ENCODE measurements around the gene JPH3. TPM values are rescaled to one million over a fixed set of nuclear protein-coding genes. Genes with fewer than 3 reads are reported as not detected.

The JPH3 gene
- total RNA-seq, 6 experiments from 2014 or later, result not detected

DNA sequence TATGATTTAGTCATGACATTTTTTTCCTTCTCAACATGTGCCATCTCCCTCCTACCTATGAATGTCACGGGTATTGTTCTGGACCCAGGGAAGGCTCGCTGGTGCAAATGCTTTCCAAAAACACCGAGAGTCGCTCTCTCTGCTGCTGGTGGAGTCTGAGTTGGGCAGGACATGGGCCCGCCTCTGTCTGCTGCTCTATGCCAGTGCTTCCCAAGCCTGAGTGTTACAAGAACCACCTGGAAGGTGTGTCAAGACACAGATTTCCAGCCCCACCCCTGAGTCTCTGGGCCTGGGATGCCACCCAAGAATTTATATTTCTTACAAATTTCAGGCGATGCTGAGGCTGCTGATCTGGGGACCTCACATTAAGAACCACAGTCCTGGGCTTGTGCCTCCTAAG is 9.1 kb downstream of the JPH3 start:
- H3K27ac Mint-ChIP-seq, result no peak overlapping the region
- H3K4me1 Mint-ChIP-seq (ENCODE audit: low read depth), result no peaks in the 10 kb centered on the region
- TF ChIP-seq, protein P1, sequence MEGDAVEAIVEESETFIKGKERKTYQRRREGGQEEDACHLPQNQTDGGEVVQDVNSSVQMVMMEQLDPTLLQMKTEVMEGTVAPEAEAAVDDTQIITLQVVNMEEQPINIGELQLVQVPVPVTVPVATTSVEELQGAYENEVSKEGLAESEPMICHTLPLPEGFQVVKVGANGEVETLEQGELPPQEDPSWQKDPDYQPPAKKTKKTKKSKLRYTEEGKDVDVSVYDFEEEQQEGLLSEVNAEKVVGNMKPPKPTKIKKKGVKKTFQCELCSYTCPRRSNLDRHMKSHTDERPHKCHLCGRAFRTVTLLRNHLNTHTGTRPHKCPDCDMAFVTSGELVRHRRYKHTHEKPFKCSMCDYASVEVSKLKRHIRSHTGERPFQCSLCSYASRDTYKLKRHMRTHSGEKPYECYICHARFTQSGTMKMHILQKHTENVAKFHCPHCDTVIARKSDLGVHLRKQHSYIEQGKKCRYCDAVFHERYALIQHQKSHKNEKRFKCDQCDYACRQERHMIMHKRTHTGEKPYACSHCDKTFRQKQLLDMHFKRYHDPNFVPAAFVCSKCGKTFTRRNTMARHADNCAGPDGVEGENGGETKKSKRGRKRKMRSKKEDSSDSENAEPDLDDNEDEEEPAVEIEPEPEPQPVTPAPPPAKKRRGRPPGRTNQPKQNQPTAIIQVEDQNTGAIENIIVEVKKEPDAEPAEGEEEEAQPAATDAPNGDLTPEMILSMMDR (IDR thresholded peaks at IDR 0.05), result no peak
- H3K27me3 Mint-ChIP-seq (ENCODE audit: insufficient read depth), result peaks cover 18% of the 10 kb centered on the region
- DNase-seq, result no peak
- H3K36me3 Mint-ChIP-seq (ENCODE audit: low read depth), result no peaks in the 10 kb centered on the region
- no peak overlapping the region for H3K4me3 Mint-ChIP-seq
- no peaks in the 10 kb centered on the region for H3K9me3 Mint-ChIP-seq

DNA sequence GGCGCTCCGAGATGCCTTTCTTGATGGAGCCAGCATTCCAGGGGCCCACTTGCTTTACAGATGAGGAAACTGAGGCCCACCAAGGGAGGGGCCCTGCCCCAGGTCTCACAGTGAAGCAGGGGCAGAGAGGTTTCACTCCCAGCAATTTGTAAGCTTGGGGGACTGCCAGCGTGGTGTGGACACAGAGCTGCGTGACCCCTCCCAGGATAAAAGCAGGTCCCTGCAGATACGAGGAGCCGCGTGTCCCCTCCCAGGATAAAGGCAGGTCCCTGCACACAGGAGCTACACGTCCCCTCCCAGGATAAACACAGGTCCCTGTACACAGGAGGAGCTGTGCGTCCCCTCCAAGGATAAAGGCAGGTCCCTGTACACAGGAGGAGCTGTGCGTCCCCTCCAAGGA is 11.7 kb downstream of the JPH3 start:
- Mint-ChIP-seq H3K9me3 (no peaks in the 10 kb centered on the region), H3K36me3 (ENCODE audit: low read depth) (no peaks in the 10 kb centered on the region), H3K4me1 (ENCODE audit: low read depth) (no peaks in the 10 kb centered on the region), H3K27ac (no peak overlapping the region), H3K27me3 (ENCODE audit: insufficient read depth) (peaks cover 19% of the 10 kb centered on the region), H3K4me3 (no peak overlapping the region)
- TF ChIP-seq, protein P1 (IDR thresholded peaks at IDR 0.05), result no peak
- no peak for DNase-seq

DNA sequence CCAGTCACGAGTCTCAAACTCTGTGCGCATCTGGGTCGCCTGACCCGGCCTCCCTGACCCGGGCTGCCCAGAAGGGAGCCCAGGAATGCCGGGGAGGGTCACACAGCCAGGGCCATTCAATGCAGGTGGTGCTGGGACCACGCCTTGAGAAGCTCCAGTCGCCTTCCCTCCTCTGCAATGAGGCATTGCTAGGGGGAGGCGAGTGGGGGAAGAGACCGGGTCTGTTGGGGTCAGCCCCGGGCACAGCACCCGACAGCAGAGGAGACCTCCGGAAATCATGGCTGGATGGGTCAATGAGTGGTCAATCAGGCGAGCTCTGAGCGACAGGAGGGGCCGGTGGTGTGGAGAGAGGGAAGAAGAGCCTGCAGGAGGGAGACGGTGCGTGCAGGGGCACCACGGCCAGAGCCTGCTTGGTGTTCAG is 13.3 kb downstream of the JPH3 start:
- TF ChIP-seq, protein P1 (IDR thresholded peaks at IDR 0.05), result no peak
- no peak for DNase-seq
- Mint-ChIP-seq H3K27ac (no peak overlapping the region), H3K4me1 (ENCODE audit: low read depth) (no peaks in the 10 kb centered on the region), H3K4me3 (no peak overlapping the region), H3K9me3 (no peaks in the 10 kb centered on the region), H3K27me3 (ENCODE audit: insufficient read depth) (peaks cover 18% of the 10 kb centered on the region), H3K36me3 (ENCODE audit: low read depth) (no peaks in the 10 kb centered on the region)

DNA sequence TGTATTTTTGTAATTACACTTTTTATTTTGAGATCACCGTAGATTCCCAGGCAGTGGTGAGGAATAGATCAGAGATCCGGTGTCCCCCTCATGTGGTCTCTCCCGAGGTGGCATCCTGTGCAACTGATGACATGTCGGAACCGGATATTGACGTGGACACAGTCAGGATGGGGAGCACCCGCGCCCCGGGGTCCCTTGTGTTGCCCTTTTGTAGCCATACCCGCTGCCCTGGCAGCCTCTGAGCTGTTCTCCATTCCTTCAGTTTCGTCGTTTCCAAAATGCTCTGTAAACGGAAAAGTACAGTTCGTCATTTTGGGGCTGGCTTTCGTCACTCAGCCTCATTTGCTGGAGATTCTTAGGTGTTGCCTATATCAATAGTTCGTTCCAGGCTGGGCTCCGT is 14.2 kb downstream of the JPH3 start:
- Mint-ChIP-seq H3K27ac (no peak overlapping the region), H3K4me3 (no peak overlapping the region), H3K27me3 (ENCODE audit: insufficient read depth) (peaks cover 17% of the 10 kb centered on the region), H3K36me3 (ENCODE audit: low read depth) (no peaks in the 10 kb centered on the region), H3K4me1 (ENCODE audit: low read depth) (no peaks in the 10 kb centered on the region), H3K9me3 (no peaks in the 10 kb centered on the region)
- TF ChIP-seq, protein P1 (IDR thresholded peaks at IDR 0.05), result no peak
- no peak for DNase-seq

DNA sequence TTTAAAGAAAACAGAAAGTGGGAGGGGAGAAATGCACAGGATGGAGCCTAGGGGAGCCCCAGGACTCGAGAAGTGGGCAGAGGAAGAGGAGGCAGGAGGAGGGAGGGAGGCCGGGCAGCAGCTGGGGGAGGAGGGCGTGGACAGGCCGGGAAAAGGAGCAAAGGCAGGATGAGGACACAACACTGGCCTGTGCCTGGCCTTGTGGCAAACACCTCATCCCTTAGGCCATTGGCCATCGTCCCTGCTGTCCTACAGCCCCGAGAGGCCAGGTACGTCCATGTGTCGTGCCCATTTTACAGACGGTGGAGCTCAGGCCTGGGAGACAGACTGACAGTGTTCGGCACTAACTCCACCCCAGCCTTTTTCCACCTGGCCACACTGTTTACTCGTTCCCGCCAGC is 15.9 kb downstream of the JPH3 start:
- no peaks in the 10 kb centered on the region for H3K4me1 Mint-ChIP-seq (ENCODE audit: low read depth)
- no peak for DNase-seq
- TF ChIP-seq, protein P1 (IDR thresholded peaks at IDR 0.05), result no peak
- no peak overlapping the region for H3K4me3 Mint-ChIP-seq
- H3K9me3 Mint-ChIP-seq, result no peaks in the 10 kb centered on the region
- no peak overlapping the region for H3K27ac Mint-ChIP-seq
- no peaks in the 10 kb centered on the region for H3K36me3 Mint-ChIP-seq (ENCODE audit: low read depth)
- H3K27me3 Mint-ChIP-seq (ENCODE audit: insufficient read depth), result peaks cover 25% of the 10 kb centered on the region
